AG04449 (cell line): ENCODE measurements around the gene ZNRD2.

Source experiments
- CTCF ChIA-PET: fragments of 350-600 bp; formaldehyde crosslinking; extraction: SDS; loops from one replicate; lab custom pipeline; 2021; ENCODE audit warnings: antibody characterized with exemption; lab: Yijun Ruan, JAX
- POLR2A ChIA-PET: fragments of 400-600, 350-600 bp; formaldehyde crosslinking; extraction: SDS; loops from one replicate; lab custom pipeline; 2020; ENCODE audit warnings: antibody characterized with exemption, inconsistent platforms; lab: Yijun Ruan, JAX
- DNase-seq: peaks from one replicate; pipeline ENCODE4 v3.0.0-alpha.2; 2010; ENCODE audit warnings: low read depth, low spot score
- H3K4me3 ChIP-seq: 2 replicates; pipeline ENCODE4 v1.5.1; 2011; ENCODE audit warnings: low read depth, mild to moderate bottlenecking, control low read depth, low read length
- CTCF ChIP-seq: IDR thresholded peaks from one replicate; pipeline ENCODE4 v1.5.1; 2011; ENCODE audit warnings: mild to moderate bottlenecking, moderate library complexity, low read length, control low read depth, inconsistent platforms; ENCODE audit not compliant: insufficient read depth; ENCODE audit errors: missing control alignments

The ZNRD2 gene

GRCh38 chr11:65592858-65593517 lies 22.7 kb downstream of the ZNRD2 start:
- ChIA-PET CTCF (interaction anchor here (0.6 to 10.6 kb wide), 21 partner anchors 10 to 231 kb away, joined by 3 to 182 read pairs (median 7); partner anchors contain the start of genes EHBP1L1, FAM89B, MAP3K11 and PCNX3), POLR2A (interaction anchor here (0.5 to 1.7 kb wide), 4 partner anchors 12 to 171 kb away, joined by 3 to 5 read pairs (median 5); no protein-coding TSS in a partner anchor)
- no peak for TF ChIP-seq CTCF
- no peak overlapping the region for H3K4me3 ChIP-seq
- DNase-seq, result no peak

GRCh38 chr11:65593518-65594414 lies 23.5 kb downstream of the ZNRD2 start:
- peak; percentile 78 for TF ChIP-seq CTCF
- ChIA-PET CTCF (interaction anchor here (0.6 to 10.6 kb wide), 25 partner anchors 10 to 232 kb away, joined by 3 to 182 read pairs (median 6); partner anchors contain the start of genes EHBP1L1, FAM89B, MAP3K11 and PCNX3), POLR2A (interaction anchor here (0.5 to 1.7 kb wide), 5 partner anchors 11 to 172 kb away, joined by 3 to 5 read pairs (median 5); no protein-coding TSS in a partner anchor)
- H3K4me3 ChIP-seq, result no peak overlapping the region
- DNase-seq, result no peak

- CTCF ChIA-PET, result interaction anchor here (1.3 to 10.6 kb wide), 7 partner anchors 8 to 54 kb away, joined by 5 to 182 read pairs (median 60); partner anchors contain the start of genes EHBP1L1, MAP3K11, PCNX3 and ZNRD2
- POLR2A ChIA-PET, result interaction anchor here (1.0 to 1.4 kb wide), 2 partner anchors 10 to 55 kb away, joined by 5 to 6 read pairs; no protein-coding TSS in a partner anchor
- no peak for DNase-seq
- no peak for TF ChIP-seq CTCF
- H3K4me3 ChIP-seq, result no peak overlapping the region
Observed at GRCh38 chr11:65595131-65595530, 24.9 kb downstream of the ZNRD2 start.

GRCh38 chr11:65595543-65596281 lies 25.4 kb downstream of the ZNRD2 start, which contains the start of gene KCNK7:
Gene KCNK7, minus strand, starts transcription at chr11:65595800. Its CDS starts 28 bp downstream, at chr11:65595772.
- no peak within 1 kb of the TSS for H3K4me3 ChIP-seq
- ChIA-PET CTCF (interaction anchor here (1.3 to 10.6 kb wide), 6 partner anchors 9 to 55 kb away, joined by 4 to 182 read pairs (median 35); partner anchors contain the start of genes EHBP1L1, MAP3K11, PCNX3 and ZNRD2), POLR2A (interaction anchor here (0.9 to 1.4 kb wide), 3 partner anchors 9 to 55 kb away, joined by 3 to 6 read pairs (median 5); no protein-coding TSS in a partner anchor)
- no peak for TF ChIP-seq CTCF
- DNase-seq, result no peak

- H3K4me3 ChIP-seq, result no peak overlapping the region
- POLR2A ChIA-PET, result interaction anchor here (0.9 to 1.4 kb wide), 3 partner anchors 8 to 56 kb away, joined by 3 to 6 read pairs (median 5); no protein-coding TSS in a partner anchor
- TF ChIP-seq CTCF, result no peak
- no peak for DNase-seq
- CTCF ChIA-PET, result interaction anchor here (1.3 to 10.6 kb wide), 4 partner anchors 9 to 56 kb away, joined by 4 to 182 read pairs (median 70); partner anchors contain the start of genes MAP3K11 and PCNX3
Observed at GRCh38 chr11:65596520-65596919, 26.2 kb downstream of the ZNRD2 start.
